ENCODE results near the gene FANCI. TPM values are rescaled to one million over a fixed set of nuclear protein-coding genes. Genes with fewer than 3 reads are reported as not detected.

The FANCI gene
- total RNA-seq, 4 donors from 2014 or later, result 0.67 to 1.8 (median 1.5) TPM

DNA sequence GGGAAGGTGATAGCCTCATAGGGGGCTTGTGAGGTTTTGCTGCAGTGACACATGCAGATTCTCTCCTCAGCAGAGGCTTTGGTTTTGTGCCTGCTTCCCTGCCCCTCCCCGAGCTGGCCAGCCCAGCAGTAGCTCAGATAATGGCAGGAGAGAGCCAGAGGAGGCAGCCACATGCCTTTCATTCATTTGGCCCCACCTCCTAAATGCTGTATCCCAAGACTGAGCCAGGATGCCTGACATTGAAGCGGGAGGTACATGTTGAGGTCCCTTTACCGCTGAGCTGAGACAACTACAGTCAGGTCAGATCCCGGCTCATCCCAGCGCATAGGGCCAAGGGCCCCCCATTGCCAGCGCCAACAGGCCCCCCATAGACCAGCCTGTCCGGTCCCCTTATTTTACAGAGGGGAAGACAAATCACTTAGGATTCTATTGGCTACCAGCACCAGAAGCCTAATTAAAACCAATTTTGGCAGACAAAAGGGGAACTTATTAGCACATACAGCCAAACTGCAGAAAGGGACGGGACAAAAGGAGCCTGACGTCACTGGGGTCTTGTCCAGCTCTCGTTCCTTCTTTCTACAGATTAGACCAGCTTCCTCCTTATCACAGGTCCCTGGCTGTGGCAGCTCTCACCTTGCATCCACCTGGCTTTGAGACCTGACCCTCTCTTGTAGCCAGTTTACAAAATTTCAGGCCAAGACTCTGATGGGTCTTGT, 102.9 kb downstream of the FANCI start:
- no peak overlapping the region for H3K4me3 ChIP-seq (replicated peaks in 1 of 3)
- H3K27ac ChIP-seq, result no peak overlapping the region
- TF ChIP-seq, protein P1, sequence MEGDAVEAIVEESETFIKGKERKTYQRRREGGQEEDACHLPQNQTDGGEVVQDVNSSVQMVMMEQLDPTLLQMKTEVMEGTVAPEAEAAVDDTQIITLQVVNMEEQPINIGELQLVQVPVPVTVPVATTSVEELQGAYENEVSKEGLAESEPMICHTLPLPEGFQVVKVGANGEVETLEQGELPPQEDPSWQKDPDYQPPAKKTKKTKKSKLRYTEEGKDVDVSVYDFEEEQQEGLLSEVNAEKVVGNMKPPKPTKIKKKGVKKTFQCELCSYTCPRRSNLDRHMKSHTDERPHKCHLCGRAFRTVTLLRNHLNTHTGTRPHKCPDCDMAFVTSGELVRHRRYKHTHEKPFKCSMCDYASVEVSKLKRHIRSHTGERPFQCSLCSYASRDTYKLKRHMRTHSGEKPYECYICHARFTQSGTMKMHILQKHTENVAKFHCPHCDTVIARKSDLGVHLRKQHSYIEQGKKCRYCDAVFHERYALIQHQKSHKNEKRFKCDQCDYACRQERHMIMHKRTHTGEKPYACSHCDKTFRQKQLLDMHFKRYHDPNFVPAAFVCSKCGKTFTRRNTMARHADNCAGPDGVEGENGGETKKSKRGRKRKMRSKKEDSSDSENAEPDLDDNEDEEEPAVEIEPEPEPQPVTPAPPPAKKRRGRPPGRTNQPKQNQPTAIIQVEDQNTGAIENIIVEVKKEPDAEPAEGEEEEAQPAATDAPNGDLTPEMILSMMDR (IDR thresholded peaks at IDR 0.05), result no peak
- TF ChIP-seq POLR2A (IDR thresholded peaks at IDR 0.05), result no peak
- intact Hi-C loops (cut with DNase I), result no loop called here
- H3K36me3 ChIP-seq, result no peaks in the 10 kb centered on the region
- no peaks in the 10 kb centered on the region for H3K27me3 ChIP-seq
- no peak for DNase-seq
- peaks cover 2 to 4% of the 10 kb centered on the region in 2 donors for H3K4me1 ChIP-seq
- 56 to 69% methylated on average over 7 to 9 of the region's 10 CpGs for WGBS, 2 donors
- H3K9me3 ChIP-seq, result no peaks in the 10 kb centered on the region

DNA sequence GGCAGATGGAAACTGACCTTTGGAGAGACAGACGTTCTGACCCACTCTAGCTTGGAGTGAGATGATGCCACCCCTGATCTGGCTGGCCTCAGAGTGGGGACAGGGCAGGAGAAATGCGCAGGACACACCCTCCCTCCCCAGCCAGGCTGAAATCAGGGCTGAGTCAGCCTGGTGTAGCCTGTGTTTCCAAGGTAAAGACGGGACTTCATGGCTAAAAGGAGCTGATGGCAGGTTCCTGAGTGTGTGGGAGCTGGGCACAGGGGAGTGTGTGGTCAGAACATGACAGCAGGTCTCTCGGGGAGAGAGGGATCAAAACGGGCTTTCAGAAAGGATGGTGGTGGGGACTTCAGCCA, 105.4 kb downstream of the FANCI start:
- H3K36me3 ChIP-seq, result no peaks in the 10 kb centered on the region
- no peak overlapping the region for H3K27ac ChIP-seq
- H3K4me3 ChIP-seq (replicated peaks in 1 of 3), result no peak overlapping the region
- H3K27me3 ChIP-seq, result no peaks in the 10 kb centered on the region
- WGBS, 2 donors, result 67 to 83% methylated on average over 5 of the region's 5 CpGs
- intact Hi-C loops (cut with DNase I), result no loop called here
- H3K4me1 ChIP-seq, result no peaks in the 10 kb centered on the region
- TF ChIP-seq, protein P1 (IDR thresholded peaks at IDR 0.05), result no peak
- TF ChIP-seq POLR2A (IDR thresholded peaks at IDR 0.05), result no peak
- DNase-seq, result no peak
- no peaks in the 10 kb centered on the region for H3K9me3 ChIP-seq

DNA sequence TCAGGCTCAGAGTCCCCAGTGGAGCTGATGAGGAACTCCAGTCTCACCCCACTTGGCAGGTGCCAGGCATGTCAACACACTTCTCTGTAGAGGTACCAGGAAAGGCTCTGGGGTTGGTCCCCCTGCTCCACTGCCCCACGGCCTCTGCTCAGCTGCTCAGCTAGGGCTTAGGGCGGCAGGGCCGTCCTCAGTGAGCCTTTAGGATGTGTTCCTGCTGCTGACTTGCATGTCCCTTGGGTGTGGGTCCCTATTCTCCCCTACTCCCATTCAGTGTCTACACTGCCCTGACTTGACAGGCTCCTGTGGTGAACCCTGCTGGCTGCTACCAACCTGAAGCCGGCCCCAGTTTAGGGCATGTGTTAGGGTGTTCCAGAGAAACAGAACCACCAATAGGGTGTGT, 108.7 kb downstream of the FANCI start:
- Histone ChIP-seq H3K27ac (no peak overlapping the region), H3K4me1 (no peaks in the 10 kb centered on the region), H3K9me3 (no peaks in the 10 kb centered on the region), H3K4me3 (replicated peaks in 1 of 3) (no peak overlapping the region), H3K27me3 (no peaks in the 10 kb centered on the region), H3K36me3 (no peaks in the 10 kb centered on the region)
- WGBS, 2 donors, result 70 to 78% methylated on average over 4 of the region's 4 CpGs
- TF ChIP-seq, protein P1 (IDR thresholded peaks at IDR 0.05), result no peak
- TF ChIP-seq POLR2A (IDR thresholded peaks at IDR 0.05), result no peak
- no peak for DNase-seq
- intact Hi-C loops (cut with DNase I), result no loop called here

DNA sequence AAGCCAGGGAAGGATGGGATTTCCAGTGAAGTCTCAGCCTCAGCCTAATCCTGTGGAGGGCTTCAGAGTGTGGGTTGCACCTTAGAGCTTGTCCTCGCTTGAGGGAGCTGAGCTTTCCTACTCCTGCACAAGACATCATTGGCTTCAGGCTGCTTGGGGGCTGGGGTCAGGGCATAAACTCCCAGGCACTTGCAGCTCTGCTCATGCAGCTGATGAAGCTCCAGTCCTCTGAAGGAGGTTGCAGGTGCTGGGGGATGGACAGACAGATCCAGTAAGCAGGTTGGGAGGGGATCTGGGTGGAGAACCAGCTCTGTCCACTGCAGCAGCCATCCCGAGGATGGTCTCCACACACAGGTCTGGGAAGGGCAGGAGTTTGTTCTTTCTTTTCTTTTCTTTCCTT, 110.2 kb downstream of the FANCI start:
- WGBS, 2 donors, result 70 to 74% methylated on average over 1 to 2 of the region's 2 CpGs
- intact Hi-C loops (cut with DNase I), result no loop called here
- Histone ChIP-seq H3K4me1 (peaks cover 3 to 4% of the 10 kb centered on the region in 2 donors), H3K27me3 (peaks cover 2% of the 10 kb centered on the region), H3K27ac (no peak overlapping the region), H3K36me3 (no peaks in the 10 kb centered on the region), H3K4me3 (replicated peaks in 1 of 3) (no peak overlapping the region), H3K9me3 (no peaks in the 10 kb centered on the region)
- TF ChIP-seq, protein P1 (IDR thresholded peaks at IDR 0.05), result no peak
- no peak for TF ChIP-seq POLR2A (IDR thresholded peaks at IDR 0.05)
- no peak for DNase-seq

DNA sequence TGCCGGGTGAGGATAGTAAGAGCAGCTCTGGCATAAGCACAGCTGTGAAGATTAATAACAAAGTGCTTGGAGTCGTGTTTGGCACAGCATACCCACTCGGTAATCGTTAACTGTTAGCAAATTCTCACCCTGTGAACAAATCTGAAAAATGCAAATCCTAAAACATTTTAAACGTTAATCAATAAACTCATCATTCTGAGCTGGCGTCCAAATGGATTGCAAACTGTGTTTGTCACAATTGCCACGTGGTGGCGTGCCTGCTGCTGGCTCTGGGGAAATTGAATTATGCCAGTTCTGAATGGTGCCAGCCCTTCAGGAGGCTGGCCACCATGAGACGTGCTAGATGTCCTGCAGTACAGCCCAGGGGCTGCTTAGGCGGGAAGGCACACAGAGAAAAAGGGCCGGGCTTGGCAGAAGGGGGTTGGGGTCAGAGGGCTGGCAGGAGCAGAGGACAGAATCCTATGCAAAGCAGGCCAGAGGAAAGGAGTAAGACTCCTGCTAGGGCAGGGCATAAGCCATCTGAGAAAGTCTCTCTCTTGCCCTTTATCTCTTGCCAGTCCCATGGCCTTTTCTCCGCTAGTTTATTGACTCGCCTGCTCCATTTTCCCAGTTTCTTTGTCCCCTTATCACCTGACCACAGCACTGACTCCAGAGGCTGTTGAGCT, 113.0 kb downstream of the FANCI start:
- H3K4me1 ChIP-seq, result peaks cover 7 to 8% of the 10 kb centered on the region in 2 donors
- DNase-seq, result no peak
- no peak overlapping the region for H3K4me3 ChIP-seq (replicated peaks in 1 of 3)
- WGBS, 2 donors, result 33 to 34% methylated on average over 13 of the region's 13 CpGs
- TF ChIP-seq, protein P1 (IDR thresholded peaks at IDR 0.05), result peak in 1 of 6 experiments; percentile 18
- no peak for TF ChIP-seq POLR2A (IDR thresholded peaks at IDR 0.05)
- no peaks in the 10 kb centered on the region for H3K36me3 ChIP-seq
- no peak overlapping the region for H3K27ac ChIP-seq
- no peaks in the 10 kb centered on the region for H3K9me3 ChIP-seq
- peaks cover 13% of the 10 kb centered on the region for H3K27me3 ChIP-seq
- intact Hi-C loops (cut with DNase I), result no loop called here
